ENCODE results near the gene ST8SIA5.

Gene ST8SIA5

DNA sequence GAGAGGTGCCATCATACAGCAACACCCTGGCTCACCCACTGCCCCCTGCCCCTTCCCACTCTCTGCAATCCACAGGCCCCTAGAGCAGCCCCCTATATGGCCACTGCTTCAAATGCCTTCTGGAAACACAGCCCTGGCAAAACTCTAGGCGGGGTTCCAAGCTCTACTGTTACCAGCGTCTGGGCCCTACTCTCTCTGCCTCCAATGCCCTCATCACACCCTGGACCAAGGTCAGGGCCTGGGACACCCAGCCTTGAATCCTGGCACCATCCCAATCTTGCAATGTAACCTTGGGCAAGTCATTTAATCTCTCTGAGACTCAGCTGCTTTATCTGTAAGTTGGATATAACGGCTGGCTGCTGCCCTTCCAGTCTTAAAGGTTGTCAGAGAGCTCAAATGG lies 60.6 kb downstream of the ST8SIA5 start:
- ChIA-PET CTCF (no interaction called here), POLR2A (no interaction called here)
- TF ChIP-seq FOXM1 (IDR thresholded peaks at IDR 0.05; ENCODE audit: borderline replicate concordance) = no peak
- no peak for TF ChIP-seq SP1 (IDR thresholded peaks at IDR 0.05)
- TF ChIP-seq CTBP1 (IDR thresholded peaks at IDR 0.05; ENCODE audit: borderline replicate concordance) = no peak
- TF ChIP-seq ZNF384 (IDR thresholded peaks at IDR 0.05) = no peak
- no peak for TF ChIP-seq TARDBP (IDR thresholded peaks at IDR 0.05)
- no peak for TF ChIP-seq L3MBTL2 (conservative IDR thresholded peaks at IDR 0.05)
- no peak for TF ChIP-seq PKNOX1 (IDR thresholded peaks at IDR 0.05)
- no peak for TF ChIP-seq ELF4 (IDR thresholded peaks at IDR 0.05)
- no peak for TF ChIP-seq SUZ12 (IDR thresholded peaks at IDR 0.05)
- no peak for TF ChIP-seq FOXK2 (IDR thresholded peaks at IDR 0.05)
- DNase-seq (ENCODE audit: extremely low spot score) = no peak

DNA sequence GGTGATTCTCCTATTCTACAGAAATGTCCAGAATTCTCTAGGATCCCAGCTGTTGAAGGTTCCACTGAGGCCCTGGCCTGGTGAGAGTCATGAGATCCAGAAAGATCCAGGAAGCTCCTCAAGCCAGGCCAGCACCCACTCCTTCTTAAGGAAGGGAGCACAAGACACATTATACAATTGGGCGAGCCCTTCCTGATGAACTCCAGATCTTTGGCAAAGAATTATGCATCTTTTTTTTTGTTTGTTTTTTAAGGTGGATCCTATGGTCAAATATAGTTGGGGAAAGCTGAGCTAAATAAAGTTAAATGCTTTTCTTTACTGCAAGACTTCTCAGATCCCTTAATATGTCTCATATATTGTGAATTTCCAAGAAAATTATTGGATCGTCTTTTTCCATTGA lies 62.9 kb downstream of the ST8SIA5 start:
- DNase-seq (ENCODE audit: extremely low spot score) = no peak
- TF ChIP-seq SP1 (IDR thresholded peaks at IDR 0.05) (no peak), FOXK2 (IDR thresholded peaks at IDR 0.05) (no peak), ELF4 (IDR thresholded peaks at IDR 0.05) (no peak), L3MBTL2 (conservative IDR thresholded peaks at IDR 0.05) (no peak), BHLHE40 (IDR thresholded peaks at IDR 0.05; ENCODE audit: borderline replicate concordance) (no peak), FOXM1 (IDR thresholded peaks at IDR 0.05; ENCODE audit: borderline replicate concordance) (no peak), NFRKB (IDR thresholded peaks at IDR 0.05) (no peak), CTBP1 (IDR thresholded peaks at IDR 0.05; ENCODE audit: borderline replicate concordance) (no peak), FOXA1 (IDR thresholded peaks at IDR 0.05) (no peak), LEF1 (IDR thresholded peaks at IDR 0.05; ENCODE audit: borderline replicate concordance) (no peak), ARNT (IDR thresholded peaks at IDR 0.05) (no peak), SUZ12 (IDR thresholded peaks at IDR 0.05) (no peak), PKNOX1 (IDR thresholded peaks at IDR 0.05) (no peak), ZNF384 (IDR thresholded peaks at IDR 0.05) (no peak)
- POLR2A ChIA-PET = interaction anchor here (1.0 kb wide), 1 partner anchor 521 kb away, joined by 4 read pairs; a partner anchor contains a TSS
- CTCF ChIA-PET = no interaction called here

- ChIA-PET CTCF (no interaction called here), POLR2A (no interaction called here)
- DNase-seq (ENCODE audit: extremely low spot score) = no peak
- no peak for TF ChIP-seq PKNOX1 (IDR thresholded peaks at IDR 0.05)
- TF ChIP-seq CTBP1 (IDR thresholded peaks at IDR 0.05; ENCODE audit: borderline replicate concordance) = no peak
- no peak for TF ChIP-seq TARDBP (IDR thresholded peaks at IDR 0.05)
- no peak for TF ChIP-seq HDGF (IDR thresholded peaks at IDR 0.05; ENCODE audit: borderline replicate concordance)
- TF ChIP-seq ZNF384 (IDR thresholded peaks at IDR 0.05) = no peak
- no peak for TF ChIP-seq L3MBTL2 (conservative IDR thresholded peaks at IDR 0.05)
- TF ChIP-seq BHLHE40 (IDR thresholded peaks at IDR 0.05; ENCODE audit: borderline replicate concordance) = no peak
- TF ChIP-seq FOXM1 (IDR thresholded peaks at IDR 0.05; ENCODE audit: borderline replicate concordance) = no peak
- TF ChIP-seq FOXK2 (IDR thresholded peaks at IDR 0.05) = no peak
- no peak for TF ChIP-seq ELF4 (IDR thresholded peaks at IDR 0.05)
- TF ChIP-seq SP1 (IDR thresholded peaks at IDR 0.05) = no peak
- no peak for TF ChIP-seq LEF1 (IDR thresholded peaks at IDR 0.05; ENCODE audit: borderline replicate concordance)
- no peak for TF ChIP-seq NFRKB (IDR thresholded peaks at IDR 0.05)
Observed at GRCh38 chr18:46688853-46689525, 67.9 kb downstream of the ST8SIA5 start.

- DNase-seq (ENCODE audit: extremely low spot score) = no peak
- TF ChIP-seq FOXK2 (IDR thresholded peaks at IDR 0.05) (no peak), BHLHE40 (IDR thresholded peaks at IDR 0.05; ENCODE audit: borderline replicate concordance) (no peak), NFRKB (IDR thresholded peaks at IDR 0.05) (no peak), LEF1 (IDR thresholded peaks at IDR 0.05; ENCODE audit: borderline replicate concordance) (no peak), CTBP1 (IDR thresholded peaks at IDR 0.05; ENCODE audit: borderline replicate concordance) (no peak), ARNT (IDR thresholded peaks at IDR 0.05) (no peak)
- ChIA-PET POLR2A (no interaction called here), CTCF (no interaction called here)
Observed at GRCh38 chr18:46686186-46686585, 70.7 kb downstream of the ST8SIA5 start.

DNA sequence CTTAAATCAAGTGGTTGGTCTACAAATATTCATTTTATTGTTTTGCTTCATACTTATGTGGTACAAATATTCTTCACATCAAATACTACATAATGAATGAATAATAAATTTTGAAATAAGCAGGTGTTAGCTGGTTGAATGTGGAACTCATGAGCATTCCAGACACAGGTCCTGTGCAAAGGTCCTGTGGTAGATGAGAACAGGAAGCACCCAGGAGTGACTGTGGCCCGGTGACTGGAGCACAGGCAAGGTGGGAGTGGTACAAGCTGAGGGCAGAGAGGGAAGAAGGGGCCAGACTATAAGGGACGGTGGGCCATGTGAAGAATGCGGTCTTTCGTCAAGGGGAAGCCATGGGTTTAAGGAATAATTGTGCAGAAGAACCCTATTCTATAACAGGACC lies 73.6 kb downstream of the ST8SIA5 start:
- ChIA-PET CTCF (no interaction called here), POLR2A (no interaction called here)
- DNase-seq (ENCODE audit: extremely low spot score) = no peak
- TF ChIP-seq TARDBP (IDR thresholded peaks at IDR 0.05) = no peak
- TF ChIP-seq BHLHE40 (IDR thresholded peaks at IDR 0.05; ENCODE audit: borderline replicate concordance) = no peak
- no peak for TF ChIP-seq CTBP1 (IDR thresholded peaks at IDR 0.05; ENCODE audit: borderline replicate concordance)
- TF ChIP-seq SUZ12 (IDR thresholded peaks at IDR 0.05) = no peak
- TF ChIP-seq ZNF384 (IDR thresholded peaks at IDR 0.05) = no peak
- TF ChIP-seq ARNT (IDR thresholded peaks at IDR 0.05) = no peak
- TF ChIP-seq PKNOX1 (IDR thresholded peaks at IDR 0.05) = no peak
- TF ChIP-seq ELF4 (IDR thresholded peaks at IDR 0.05) = no peak
